ENCODE measurements around the gene ANKRD11. TPM values are rescaled to one million over a fixed set of nuclear protein-coding genes. Genes with fewer than 3 reads are reported as not detected.
"Not testable (repeated sequence)": the region's sequence is repeated elsewhere in the genome, so short reads cannot be mapped to it uniquely, and the experiment has no call there.

The ANKRD11 gene
- total RNA-seq, 4 donors from 2014 or later = 67.0 to 107 (median 88.9) TPM

GRCh38 chr16:89431630-89432029, 58.7 kb downstream of the ANKRD11 start:
- H3K9me3 ChIP-seq = no peaks in the 10 kb centered on the region
- WGBS, 2 donors (ENCODE audit: low coverage in 1 of 2) = 57 to 67% methylated on average over 3 to 4 of the region's 4 CpGs
- no peaks in the 10 kb centered on the region for H3K36me3 ChIP-seq
- no peak overlapping the region for H3K27ac ChIP-seq
- no peak for TF ChIP-seq POLR2AphosphoS5 (IDR thresholded peaks at IDR 0.05)
- TF ChIP-seq EP300 (IDR thresholded peaks at IDR 0.05) = no peak
- no peak for TF ChIP-seq POLR2A (IDR thresholded peaks at IDR 0.05)
- no peak for TF ChIP-seq CTCF (IDR thresholded peaks at IDR 0.05)
- no peak for ATAC-seq
- H3K27me3 ChIP-seq = no peaks in the 10 kb centered on the region
- H3K4me1 ChIP-seq = peaks cover 0 to 70% (median 23%) of the 10 kb centered on the region in 3 donors
- H3K4me3 ChIP-seq = no peak overlapping the region

- H3K27me3 ChIP-seq = no peaks in the 10 kb centered on the region
- no peaks in the 10 kb centered on the region for H3K9me3 ChIP-seq
- no peak for TF ChIP-seq POLR2A (IDR thresholded peaks at IDR 0.05)
- H3K27ac ChIP-seq = no peak overlapping the region
- H3K4me1 ChIP-seq = peaks cover 0 to 71% (median 23%) of the 10 kb centered on the region in 3 donors
- no peaks in the 10 kb centered on the region for H3K36me3 ChIP-seq
- ATAC-seq = peak; percentile 70
- H3K4me3 ChIP-seq = no peak overlapping the region
- 15 to 28% methylated on average over 8 to 12 of the region's 12 CpGs for WGBS, 2 donors (ENCODE audit: low coverage in 1 of 2)
These were observed 59.2 kb downstream of the ANKRD11 start for GRCh38 chr16:89431158-89431584.

- Histone ChIP-seq H3K4me3 (no peak overlapping the region), H3K36me3 (no peaks in the 10 kb centered on the region), H3K9me3 (no peaks in the 10 kb centered on the region), H3K4me1 (peaks cover 0 to 71% (median 23%) of the 10 kb centered on the region in 3 donors), H3K27me3 (no peaks in the 10 kb centered on the region), H3K27ac (no peak overlapping the region)
- 51 to 62% methylated on average over 6 to 10 of the region's 19 CpGs for WGBS, 2 donors (ENCODE audit: low coverage in 1 of 2)
- TF ChIP-seq CTCF (IDR thresholded peaks at IDR 0.05) = no peak
- TF ChIP-seq POLR2AphosphoS5 (IDR thresholded peaks at IDR 0.05) = no peak
- TF ChIP-seq POLR2A (IDR thresholded peaks at IDR 0.05) = no peak
- no peak for TF ChIP-seq EP300 (IDR thresholded peaks at IDR 0.05)
- ATAC-seq = no peak
These were observed 59.8 kb downstream of the ANKRD11 start for GRCh38 chr16:89430436-89431157.

- WGBS, 2 donors (ENCODE audit: low coverage in 1 of 2) = 93 to 96% methylated on average over 2 to 7 of the region's 7 CpGs
- H3K4me3 ChIP-seq, H3K9me3 ChIP-seq, H3K36me3 ChIP-seq, ATAC-seq, H3K27me3 ChIP-seq, H3K27ac ChIP-seq: not testable (repeated sequence)
- peaks cover 0 to 70% (median 26%) of the 10 kb centered on the region in 3 donors for H3K4me1 ChIP-seq
These were observed 61.8 kb downstream of the ANKRD11 start for GRCh38 chr16:89428605-89429004.

GRCh38 chr16:89426736-89427530, 63.4 kb downstream of the ANKRD11 start:
- H3K4me3 ChIP-seq = no peak overlapping the region
- H3K4me1 ChIP-seq = peaks cover 0 to 70% (median 27%) of the 10 kb centered on the region in 3 donors
- H3K27me3 ChIP-seq = no peaks in the 10 kb centered on the region
- no peak for TF ChIP-seq CTCF (IDR thresholded peaks at IDR 0.05)
- TF ChIP-seq POLR2A (IDR thresholded peaks at IDR 0.05) = no peak
- no peak for TF ChIP-seq POLR2AphosphoS5 (IDR thresholded peaks at IDR 0.05)
- no peak for TF ChIP-seq EP300 (IDR thresholded peaks at IDR 0.05)
- H3K36me3 ChIP-seq = no peaks in the 10 kb centered on the region
- H3K9me3 ChIP-seq = no peaks in the 10 kb centered on the region
- H3K27ac ChIP-seq = no peak overlapping the region
- WGBS, 2 donors (ENCODE audit: low coverage in 1 of 2) = 59 to 84% methylated on average over 5 to 9 of the region's 10 CpGs
- no peak for ATAC-seq
